ENCODE data around the gene LRRC25. TPM values are rescaled to one million over a fixed set of nuclear protein-coding genes. Genes with fewer than 3 reads are reported as not detected.

The LRRC25 gene
- total RNA-seq, 3 donors from 2014 or later (not counting 1 experiment from before 2014, with no cell fraction given), result 3.9 to 28.2 (median 12.0) TPM

GRCh38 chr19:18390065-18390907, 7.1 kb downstream of the LRRC25 start:
- ATAC-seq (no peak), DNase-seq (no peak)
- H3K36me3 ChIP-seq (ENCODE audit: control insufficient read depth, insufficient read depth, low read length), result no peaks in the 10 kb centered on the region
- no peak overlapping the region for H3K4me3 ChIP-seq (ENCODE audit: low read length)
- H3K27me3 ChIP-seq (ENCODE audit: control insufficient read depth, insufficient read depth, low read length), result peaks cover 13% of the 10 kb centered on the region
- peaks cover 0 to 3% of the 10 kb centered on the region in 2 donors for H3K27me3 Mint-ChIP-seq (ENCODE audit: low read depth in 2 of 2)
- no peak for TF ChIP-seq CTCF (IDR thresholded peaks at IDR 0.05)
- peaks cover 42% of the 10 kb centered on the region for H3K4me1 ChIP-seq (ENCODE audit: control insufficient read depth, insufficient read depth, low read length)
- H3K27ac ChIP-seq (ENCODE audit: low read length), result no peak overlapping the region
- peaks cover 5 to 18% of the 10 kb centered on the region in 2 donors for H3K4me1 Mint-ChIP-seq
- H3K9me3 Mint-ChIP-seq, result no peaks in the 10 kb centered on the region
- H3K27ac Mint-ChIP-seq, result peak overlapping the region in 1 of 2 donors; percentile 0
- intact Hi-C loops (cut with micrococcal nuclease), result no loop called here
- no peaks in the 10 kb centered on the region for H3K36me3 Mint-ChIP-seq
- 91% methylated on average over 6 of the region's 6 CpGs for WGBS (ENCODE audit: insufficient coverage)
- H3K9me3 ChIP-seq (ENCODE audit: control insufficient read depth, insufficient read depth, low read length), result no peaks in the 10 kb centered on the region
- no peak overlapping the region for H3K4me3 Mint-ChIP-seq

- Histone ChIP-seq H3K36me3 (ENCODE audit: control insufficient read depth, insufficient read depth, low read length) (no peaks in the 10 kb centered on the region), H3K27me3 (ENCODE audit: control insufficient read depth, insufficient read depth, low read length) (peaks cover 13% of the 10 kb centered on the region), H3K4me3 (ENCODE audit: low read length) (no peak overlapping the region), H3K27ac (ENCODE audit: low read length) (no peak overlapping the region), H3K9me3 (ENCODE audit: control insufficient read depth, insufficient read depth, low read length) (no peaks in the 10 kb centered on the region), H3K4me1 (ENCODE audit: control insufficient read depth, insufficient read depth, low read length) (peaks cover 42% of the 10 kb centered on the region)
- Mint-ChIP-seq H3K36me3 (no peaks in the 10 kb centered on the region), H3K27me3 (ENCODE audit: low read depth in 2 of 2) (peaks cover 0 to 3% of the 10 kb centered on the region in 2 donors), H3K4me1 (peaks cover 5 to 18% of the 10 kb centered on the region in 2 donors), H3K9me3 (no peaks in the 10 kb centered on the region), H3K27ac (peak overlapping the region in 1 of 2 donors; percentile 50), H3K4me3 (peak overlapping the region; percentile 74)
- no peak for ATAC-seq
- DNase-seq, result no peak
- intact Hi-C loops (cut with micrococcal nuclease), result no loop called here
- no peak for TF ChIP-seq CTCF (IDR thresholded peaks at IDR 0.05)
Observed at GRCh38 chr19:18389726-18390064, 7.7 kb downstream of the LRRC25 start.

DNA sequence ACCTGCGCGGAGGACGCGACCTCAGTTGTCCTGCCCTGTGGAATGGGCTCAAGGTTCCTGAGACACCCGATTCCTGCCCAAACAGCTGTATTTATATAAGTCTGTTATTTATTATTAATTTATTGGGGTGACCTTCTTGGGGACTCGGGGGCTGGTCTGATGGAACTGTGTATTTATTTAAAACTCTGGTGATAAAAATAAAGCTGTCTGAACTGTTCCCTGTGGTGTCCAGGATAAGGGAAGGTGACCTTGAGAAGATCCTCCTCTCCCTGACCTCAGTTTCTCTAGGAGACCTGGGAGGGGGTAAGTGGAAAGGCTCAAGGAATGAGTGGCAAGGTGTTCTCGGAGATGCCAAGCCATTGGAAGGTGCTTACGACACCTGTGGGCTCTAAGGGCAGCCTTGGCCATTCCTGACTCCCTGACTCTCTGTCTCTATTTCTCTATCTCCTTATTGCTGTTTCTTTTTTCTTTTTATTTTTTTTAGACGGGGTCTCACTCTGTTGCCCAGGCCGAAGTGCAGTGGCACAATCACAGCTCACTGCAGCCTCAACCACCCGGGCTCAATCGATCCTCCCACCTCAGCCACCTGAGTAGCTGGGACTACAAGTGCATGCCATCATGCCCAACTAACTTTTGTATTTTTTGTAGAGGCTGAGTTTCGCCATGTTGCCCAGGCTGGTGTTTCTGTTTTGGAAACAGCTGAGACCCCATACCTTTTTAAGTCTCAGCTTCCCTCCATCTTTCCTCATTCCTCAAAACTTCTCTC, 8.3 kb downstream of the LRRC25 start:
- Mint-ChIP-seq H3K4me3 (peak overlapping the region; percentile 82), H3K27ac (peak overlapping the region in 1 of 2 donors; percentile 50), H3K9me3 (no peaks in the 10 kb centered on the region), H3K36me3 (no peaks in the 10 kb centered on the region), H3K27me3 (ENCODE audit: low read depth in 2 of 2) (peaks cover 0 to 3% of the 10 kb centered on the region in 2 donors), H3K4me1 (peaks cover 5 to 18% of the 10 kb centered on the region in 2 donors)
- no peak overlapping the region for H3K27ac ChIP-seq (ENCODE audit: low read length)
- 90% methylated on average over 13 of the region's 13 CpGs for WGBS (ENCODE audit: insufficient coverage)
- H3K27me3 ChIP-seq (ENCODE audit: control insufficient read depth, insufficient read depth, low read length), result peaks cover 13% of the 10 kb centered on the region
- H3K9me3 ChIP-seq (ENCODE audit: control insufficient read depth, insufficient read depth, low read length), result no peaks in the 10 kb centered on the region
- H3K4me3 ChIP-seq (ENCODE audit: low read length), result no peak overlapping the region
- H3K4me1 ChIP-seq (ENCODE audit: control insufficient read depth, insufficient read depth, low read length), result peaks cover 42% of the 10 kb centered on the region
- intact Hi-C loops (cut with micrococcal nuclease), result loop anchor here (1.0 kb wide), 1 partner anchor 21 kb away; no protein-coding TSS in a partner anchor
- DNase-seq (no peak), ATAC-seq (no peak)
- TF ChIP-seq CTCF (IDR thresholded peaks at IDR 0.05), result no peak
- no peaks in the 10 kb centered on the region for H3K36me3 ChIP-seq (ENCODE audit: control insufficient read depth, insufficient read depth, low read length)

Measured in natural killer cell (primary cell).